Osteocyte (in vitro differentiated cells): Measurements from ENCODE around the gene TPCN1. TPM values are rescaled to one million over a fixed set of nuclear protein-coding genes. Genes with fewer than 3 reads are reported as not detected.

ENCODE experiments used
- DNase-seq: peaks from one replicate; pipeline ENCODE4 v3.0.0; 2021; ENCODE audit warnings: mixed read lengths; ENCODE audit not compliant: unreplicated experiment; ENCODE audit errors: extremely low spot score
- H3K27ac Mint-ChIP-seq: one replicate; pipeline ENCODE4 v1.8.0; 2021; ENCODE audit warnings: mild to moderate bottlenecking, mixed read lengths; ENCODE audit not compliant: unreplicated experiment
- H3K27me3 Mint-ChIP-seq: one replicate; pipeline ENCODE4 v1.8.0; 2021; ENCODE audit warnings: mixed read lengths; ENCODE audit not compliant: unreplicated experiment
- H3K36me3 Mint-ChIP-seq: one replicate; pipeline ENCODE4 v1.8.0; 2021; ENCODE audit warnings: mixed read lengths; ENCODE audit not compliant: unreplicated experiment
- H3K4me1 Mint-ChIP-seq: one replicate; pipeline ENCODE4 v1.8.0; 2021; ENCODE audit warnings: mixed read lengths; ENCODE audit not compliant: unreplicated experiment
- H3K4me3 Mint-ChIP-seq: one replicate; pipeline ENCODE4 v1.8.0; 2021; ENCODE audit warnings: mild to moderate bottlenecking, moderate library complexity, mixed read lengths; ENCODE audit not compliant: unreplicated experiment
- H3K9me3 Mint-ChIP-seq: one replicate; pipeline ENCODE4 v1.8.0; 2021; ENCODE audit warnings: mixed read lengths; ENCODE audit not compliant: unreplicated experiment
- CTCF ChIP-seq: fragments of 200-600 bp; sonication (generic); IDR thresholded peaks from 2 replicates; pipeline ENCODE4 v1.5.0; 2021; ENCODE audit warnings: antibody characterized with exemption, mild to moderate bottlenecking, moderate library complexity
- total RNA-seq: library from RNA; stranded (reverse); gene quantifications from 2 replicates; pipeline ENCODE4 v1.2.1, GENCODE V29; 2021

TPCN1 gene
- total RNA-seq, 1 donor from 2014 or later: 80.6 TPM

GRCh38 chr12:113200021-113200797 lies 21.1 kb upstream of the TPCN1 start:
- Mint-ChIP-seq H3K9me3 (no peaks in the 10 kb centered on the region), H3K36me3 (no peaks in the 10 kb centered on the region), H3K4me3 (no peak overlapping the region), H3K27ac (no peak overlapping the region), H3K4me1 (peaks cover 29% of the 10 kb centered on the region), H3K27me3 (no peaks in the 10 kb centered on the region)
- DNase-seq: no peak
- TF ChIP-seq CTCF: no peak

GRCh38 chr12:113201187-113202177 lies 19.8 kb upstream of the TPCN1 start:
- no peaks in the 10 kb centered on the region for H3K36me3 Mint-ChIP-seq

GRCh38 chr12:113202300-113203075 lies 18.8 kb upstream of the TPCN1 start:
- Mint-ChIP-seq H3K4me3 (no peak overlapping the region), H3K9me3 (no peaks in the 10 kb centered on the region), H3K4me1 (peaks cover 9% of the 10 kb centered on the region), H3K27me3 (no peaks in the 10 kb centered on the region), H3K27ac (no peak overlapping the region), H3K36me3 (no peaks in the 10 kb centered on the region)
- TF ChIP-seq CTCF: no peak
- DNase-seq: no peak

More at GRCh38 chr12:113201187-113202177, 19.8 kb upstream of the TPCN1 start:
- no peak overlapping the region for H3K4me3 Mint-ChIP-seq
- no peak for DNase-seq
- H3K27ac Mint-ChIP-seq: no peak overlapping the region
- no peaks in the 10 kb centered on the region for H3K9me3 Mint-ChIP-seq
- H3K4me1 Mint-ChIP-seq: peaks cover 19% of the 10 kb centered on the region
- TF ChIP-seq CTCF: no peak
- H3K27me3 Mint-ChIP-seq: no peaks in the 10 kb centered on the region

GRCh38 chr12:113203852-113204760 lies 17.2 kb upstream of the TPCN1 start:
- no peak overlapping the region for H3K4me3 Mint-ChIP-seq
- no peaks in the 10 kb centered on the region for H3K9me3 Mint-ChIP-seq
- TF ChIP-seq CTCF: no peak
- no peak for DNase-seq
- no peaks in the 10 kb centered on the region for H3K27me3 Mint-ChIP-seq
- no peaks in the 10 kb centered on the region for H3K36me3 Mint-ChIP-seq
- H3K27ac Mint-ChIP-seq: no peak overlapping the region
- H3K4me1 Mint-ChIP-seq: peaks cover 10% of the 10 kb centered on the region
